GM19397 (cell line): ENCODE data around the gene CHTF18.
A peak's percentile ranks its signal among the peaks of the same experiment; 100 is the strongest.
"Not testable (repeated sequence)": the region's sequence is repeated elsewhere in the genome, so short reads cannot be mapped to it uniquely, and the experiment has no call there.

ENCODE experiments used
- ATAC-seq: cut with Tn5 transposase; IDR thresholded peaks from one replicate; pipeline ENCODE4 v1.9.1; 2021; ENCODE audit warnings: mild to moderate bottlenecking, moderate library complexity; ENCODE audit not compliant: unreplicated experiment

Gene CHTF18

DNA sequence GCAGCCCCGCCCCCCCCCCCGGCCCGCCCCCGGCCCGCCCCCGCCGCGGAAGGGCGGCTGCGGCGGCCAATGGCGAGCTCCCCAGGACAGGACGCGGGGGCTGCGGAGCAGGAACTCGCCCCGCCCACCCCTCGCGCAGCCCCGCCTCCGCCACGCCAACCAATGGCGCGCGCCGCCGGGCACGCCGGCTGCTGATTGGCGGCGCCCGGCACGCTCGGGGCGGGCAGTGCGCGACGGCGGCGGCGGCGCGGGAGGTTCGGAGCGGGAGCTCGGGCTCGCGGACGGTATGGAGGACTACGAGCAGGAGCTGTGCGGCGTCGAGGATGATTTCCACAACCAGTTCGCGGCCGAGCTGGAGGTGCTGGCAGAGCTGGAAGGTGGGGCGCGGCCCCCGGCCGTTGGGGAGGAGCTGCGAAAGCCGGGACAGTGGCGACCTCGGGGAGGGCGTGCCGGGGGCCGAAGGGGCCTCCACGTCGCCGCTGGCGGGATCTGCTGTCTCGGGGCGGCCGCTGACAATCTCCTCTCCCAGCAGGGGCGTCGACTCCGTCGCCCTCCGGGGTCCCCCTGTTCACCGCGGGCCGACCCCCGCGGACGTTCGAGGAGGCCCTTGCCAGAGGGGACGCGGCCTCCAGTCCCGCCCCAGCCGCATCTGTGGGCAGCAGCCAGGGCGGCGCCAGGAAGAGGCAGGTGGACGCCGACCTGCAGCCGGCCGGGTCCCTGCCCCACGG is at the start of gene CHTF18:
Gene CHTF18 (plus strand): TSS at position 222 of the 728 bp plus-strand sequence. CDS start 65 bp downstream, at position 287.
- ATAC-seq, result peak; percentile 79

DNA sequence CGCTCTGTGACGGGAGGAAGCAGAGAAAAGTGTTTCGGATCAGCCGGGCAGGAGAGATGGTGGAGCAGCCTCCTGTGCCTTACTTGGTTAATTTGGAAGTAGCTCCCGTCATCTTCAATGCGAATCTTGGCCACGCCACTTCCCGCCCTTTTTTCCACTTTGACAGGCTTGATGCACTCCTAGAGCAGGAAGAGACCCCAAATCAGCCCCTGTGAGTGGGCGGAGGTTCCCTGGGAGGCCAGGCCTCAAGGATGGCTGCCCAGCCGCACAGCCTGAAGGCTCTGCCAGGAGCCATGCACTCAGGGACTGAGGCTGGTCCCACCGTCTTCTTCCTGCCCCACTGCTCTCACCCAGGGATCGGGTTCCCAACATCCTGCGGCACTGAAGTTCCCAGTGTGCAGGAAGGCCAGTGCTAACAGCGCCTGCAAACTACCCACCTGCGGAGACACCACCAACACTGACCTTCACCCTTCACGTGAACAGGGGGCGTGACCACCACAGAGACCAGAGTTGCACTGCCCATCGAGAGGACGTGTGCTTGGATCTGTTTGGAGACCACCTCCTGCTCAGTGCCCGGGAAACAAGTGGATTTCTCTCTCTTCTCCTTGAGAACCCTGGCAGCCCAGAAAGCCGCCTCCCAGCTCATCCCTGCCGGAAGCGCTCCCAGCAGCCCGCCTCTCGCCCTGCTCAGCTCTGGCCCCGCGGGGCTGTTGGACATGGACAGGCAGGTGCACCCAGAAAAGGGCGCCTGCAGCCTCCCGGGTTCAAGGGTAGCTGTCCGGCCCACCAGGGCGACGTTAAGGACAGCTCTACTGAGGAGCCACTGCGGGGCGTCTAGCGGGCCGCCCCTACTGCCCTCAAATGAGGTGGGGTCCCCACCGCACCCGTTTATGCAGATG is 48.6 kb upstream of the CHTF18 start:
- no peak for ATAC-seq

DNA sequence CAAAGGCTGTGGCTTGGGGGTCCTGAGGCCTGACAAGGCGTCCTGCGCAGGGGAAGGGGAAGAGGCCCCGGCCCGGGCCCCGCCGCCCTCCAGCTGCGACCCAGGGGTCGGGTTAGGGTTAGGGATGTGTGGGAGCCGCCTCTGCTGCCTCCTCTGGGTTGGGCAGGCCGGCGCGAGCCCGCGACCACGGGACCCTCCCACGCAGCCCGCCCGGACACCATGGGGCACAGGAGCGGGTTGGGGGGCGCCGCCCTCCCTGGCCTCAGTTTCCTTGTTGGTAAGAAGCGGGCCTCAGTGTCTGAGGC is 48.0 kb upstream of the CHTF18 start:
- peak; percentile 18 for ATAC-seq

DNA sequence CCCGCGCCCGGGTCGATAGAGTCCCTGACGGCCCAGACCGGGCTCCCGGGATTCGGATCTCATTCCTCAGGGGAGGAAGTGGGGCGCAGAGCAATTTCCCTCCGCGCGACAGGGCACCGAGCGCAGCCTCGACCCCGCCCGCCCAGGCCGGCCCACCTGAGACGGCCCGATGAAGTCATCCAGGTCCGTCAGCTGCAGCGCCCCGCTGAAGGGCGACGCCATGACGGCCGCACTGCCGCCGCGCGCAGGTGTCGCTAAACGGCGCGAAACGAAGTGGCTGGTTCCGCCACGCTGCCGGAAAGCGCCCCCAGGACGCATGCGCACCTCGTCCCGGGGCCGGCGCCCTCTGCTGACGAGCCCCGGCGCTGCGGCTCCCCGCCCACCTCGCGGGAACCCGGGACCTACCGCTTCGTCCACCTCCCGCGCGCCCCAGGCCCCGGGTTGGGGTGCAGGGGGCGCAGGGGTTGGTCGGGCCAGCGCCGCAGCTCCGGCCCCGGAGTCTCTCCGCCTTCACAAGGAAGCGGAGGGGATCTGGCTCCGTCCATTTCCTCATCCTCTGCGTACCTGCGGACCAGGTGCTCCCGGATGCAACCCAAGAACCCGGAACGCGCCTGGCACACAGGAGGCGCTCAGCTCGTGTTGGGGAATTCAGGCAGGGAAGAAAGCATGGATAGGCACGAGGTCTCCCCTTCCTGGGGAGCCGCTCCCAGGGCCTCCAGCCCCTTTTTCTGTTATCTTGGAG is 47.5 kb upstream of the CHTF18 start, which contains the start of gene CIAO3:
Gene CIAO3 (minus strand): TSS at position 234 of the 742 bp plus-strand sequence. CDS start 12 bp downstream, at position 222.
- peak; percentile 78 for ATAC-seq

DNA sequence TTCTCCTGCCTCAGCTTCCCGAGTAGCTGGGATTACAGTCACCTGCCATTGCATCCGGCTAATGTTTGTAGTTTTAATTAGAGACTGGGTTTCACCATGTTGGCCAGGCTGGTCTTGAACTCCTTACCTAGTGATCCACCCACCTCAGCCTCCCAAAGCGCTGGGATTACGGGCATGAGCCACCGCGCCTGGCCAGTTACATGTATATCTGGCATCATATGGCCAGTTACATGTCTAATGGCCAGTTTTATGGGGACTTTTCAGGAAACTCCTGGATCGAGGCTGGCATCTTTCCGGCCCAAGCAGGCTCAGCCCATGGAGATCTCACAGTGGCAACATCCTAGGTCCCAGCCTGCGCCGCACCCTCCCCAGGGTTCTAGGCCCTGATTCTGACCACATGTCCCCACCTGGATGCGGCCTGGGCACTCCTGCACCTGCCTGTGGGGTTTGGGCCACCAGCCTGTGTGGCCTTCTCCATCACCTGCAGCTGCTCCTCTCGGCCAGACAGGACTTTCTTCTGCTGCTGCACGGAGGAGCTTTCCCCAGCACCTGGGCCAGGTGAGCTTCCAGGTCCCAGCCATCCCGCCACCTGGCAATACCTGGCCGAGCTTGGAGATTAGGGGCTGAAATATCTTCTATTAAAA is 46.3 kb upstream of the CHTF18 start:
- no peak for ATAC-seq

DNA sequence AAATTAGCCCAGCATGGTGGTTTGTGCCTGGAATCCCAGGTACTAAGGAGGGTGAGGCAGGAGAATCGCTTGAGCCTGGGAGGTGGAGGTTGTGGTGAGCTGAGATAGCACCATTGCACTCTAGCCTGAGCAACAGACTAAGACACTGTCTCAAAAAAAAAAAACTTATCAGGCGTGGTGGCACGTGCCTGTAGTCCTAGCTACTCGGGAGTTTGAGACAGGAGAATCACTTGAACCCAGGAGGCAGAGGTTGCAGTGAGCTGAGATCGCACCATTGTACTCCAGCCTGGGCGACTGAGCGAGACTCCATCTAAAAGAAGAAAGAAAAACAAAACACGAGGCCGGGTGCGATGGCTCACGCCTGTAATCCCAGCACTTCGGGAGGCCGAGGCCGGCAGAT is 45.5 kb upstream of the CHTF18 start:
- ATAC-seq, result not testable (repeated sequence)

DNA sequence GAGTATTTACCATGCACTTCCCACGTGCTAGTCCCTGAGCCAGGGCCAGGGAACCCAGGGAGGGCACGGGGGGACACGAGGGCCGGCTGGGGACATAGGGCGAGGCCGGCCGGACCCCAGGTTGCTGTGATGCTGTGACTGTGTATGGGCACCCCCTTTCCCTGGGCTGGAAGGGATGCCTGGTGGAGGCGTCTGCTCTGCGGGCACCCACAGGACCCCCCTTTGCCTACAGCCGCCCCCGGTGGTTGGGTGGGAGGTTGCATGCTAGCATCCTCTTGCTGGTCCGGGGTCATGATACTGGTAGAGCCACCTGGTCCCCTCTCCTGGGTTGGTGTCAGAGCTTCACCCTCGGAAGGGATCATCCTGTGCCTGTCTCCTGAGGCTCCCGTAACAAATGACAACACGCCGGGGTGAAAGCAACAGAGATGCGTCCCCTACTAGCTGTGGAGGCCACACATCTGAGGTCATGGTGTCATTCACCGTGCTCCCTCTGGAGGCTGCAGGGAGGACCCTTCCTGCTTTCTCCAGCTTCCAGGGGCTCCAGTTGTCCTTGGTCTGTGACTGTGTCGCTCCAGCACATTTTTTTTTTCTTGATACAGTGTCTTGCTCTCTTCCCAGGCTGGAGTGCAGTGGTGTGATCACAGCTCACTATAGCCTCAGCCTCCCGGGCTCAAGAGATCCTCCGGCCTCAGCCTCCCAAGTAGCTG is 44.5 kb upstream of the CHTF18 start:
- no peak for ATAC-seq

DNA sequence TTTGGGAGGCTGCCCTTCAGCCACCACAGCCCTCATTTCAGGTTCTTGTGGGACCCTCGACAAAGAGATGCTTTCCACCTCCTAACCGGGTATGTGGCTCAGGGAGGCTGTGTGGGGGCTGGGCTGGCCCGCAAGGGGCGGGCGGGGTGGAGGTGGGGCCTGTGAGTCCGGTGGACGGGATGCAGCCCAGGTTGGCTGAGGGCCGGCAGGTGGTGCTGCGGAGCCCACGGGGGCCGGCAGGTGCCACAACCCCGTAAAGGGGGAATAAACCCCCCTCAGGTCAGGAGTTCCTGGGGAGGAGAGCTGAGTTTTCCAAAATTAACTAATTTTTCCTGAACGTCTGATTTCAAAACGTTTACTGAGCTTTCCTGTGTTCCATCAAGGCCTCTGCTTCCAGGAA is 42.7 kb upstream of the CHTF18 start:
- no peak for ATAC-seq

DNA sequence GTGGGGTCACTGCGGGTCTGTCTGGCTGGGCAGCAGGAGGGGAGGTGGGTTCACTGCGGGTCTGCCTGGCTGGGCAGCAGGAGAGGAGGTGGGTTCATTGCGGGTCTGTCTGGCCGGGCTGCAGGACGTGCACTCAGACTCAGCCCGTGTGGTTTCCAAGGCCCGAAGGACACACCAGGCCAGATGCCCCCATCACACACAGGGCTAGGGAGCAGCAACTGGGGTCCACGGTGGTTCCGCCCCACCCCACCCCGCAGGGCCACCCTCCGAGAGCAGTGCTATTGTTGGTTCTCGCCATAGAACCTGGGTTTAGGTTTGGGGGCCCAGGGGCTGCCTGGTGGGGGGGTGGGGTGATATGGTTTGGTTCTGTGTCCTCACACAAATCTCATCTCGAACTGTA is 41.8 kb upstream of the CHTF18 start:
- no peak for ATAC-seq

DNA sequence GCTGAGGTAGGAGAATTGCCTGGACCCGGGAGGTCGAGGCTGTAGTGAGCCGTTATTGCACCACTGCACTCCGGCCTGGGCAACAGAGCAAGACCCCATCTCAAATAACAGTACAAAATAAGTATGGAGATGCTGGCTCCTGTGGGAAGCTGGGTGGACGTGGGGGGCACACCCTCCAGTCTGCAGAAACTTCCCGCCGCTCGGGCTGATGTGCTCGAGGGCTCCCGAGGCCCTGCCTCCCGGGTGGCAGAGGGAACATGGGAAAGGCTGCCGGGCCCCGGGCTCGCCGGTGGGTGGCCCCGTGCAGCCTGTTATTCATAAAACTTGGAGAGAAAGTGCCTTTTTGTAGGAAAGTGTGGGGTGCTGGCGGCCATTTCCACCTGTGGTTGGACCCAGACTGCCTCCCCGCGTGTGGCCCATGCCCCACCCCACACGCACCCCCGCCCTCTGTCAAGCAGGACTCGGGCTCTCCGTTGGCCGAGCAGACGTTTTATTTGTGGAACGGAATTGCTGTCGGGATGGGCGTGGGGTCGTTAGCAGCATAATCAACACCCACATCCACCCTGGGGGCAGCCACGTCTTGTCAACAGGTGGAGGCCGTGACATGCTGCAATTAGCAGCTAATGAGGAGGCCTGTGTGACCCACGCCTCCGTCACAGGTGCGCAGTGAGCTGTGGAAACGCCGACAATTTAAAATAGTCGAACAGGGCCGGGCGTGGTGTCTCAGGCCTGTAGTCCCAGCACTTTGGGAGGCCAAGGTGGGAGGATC is 40.3 kb upstream of the CHTF18 start:
- no peak for ATAC-seq

DNA sequence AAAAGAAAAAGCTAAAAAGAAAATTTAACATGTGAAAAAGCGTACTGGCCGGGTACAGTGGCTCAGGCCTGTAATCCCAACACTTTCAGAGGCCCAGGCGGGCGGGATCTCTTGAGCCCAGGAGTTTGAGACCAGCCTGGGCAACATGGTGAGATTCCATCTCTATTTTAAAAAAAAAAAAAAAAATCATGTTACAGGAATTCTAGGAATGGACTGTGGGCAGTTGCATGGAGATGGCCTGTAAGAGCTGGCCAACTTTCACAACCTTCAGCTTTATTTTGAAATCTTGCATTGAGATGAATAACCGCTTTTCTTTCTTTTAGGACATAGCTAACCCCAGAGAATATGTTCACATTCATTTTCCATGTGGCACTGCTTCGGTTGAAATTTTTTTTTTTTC is 39.4 kb upstream of the CHTF18 start:
- ATAC-seq, result no peak

DNA sequence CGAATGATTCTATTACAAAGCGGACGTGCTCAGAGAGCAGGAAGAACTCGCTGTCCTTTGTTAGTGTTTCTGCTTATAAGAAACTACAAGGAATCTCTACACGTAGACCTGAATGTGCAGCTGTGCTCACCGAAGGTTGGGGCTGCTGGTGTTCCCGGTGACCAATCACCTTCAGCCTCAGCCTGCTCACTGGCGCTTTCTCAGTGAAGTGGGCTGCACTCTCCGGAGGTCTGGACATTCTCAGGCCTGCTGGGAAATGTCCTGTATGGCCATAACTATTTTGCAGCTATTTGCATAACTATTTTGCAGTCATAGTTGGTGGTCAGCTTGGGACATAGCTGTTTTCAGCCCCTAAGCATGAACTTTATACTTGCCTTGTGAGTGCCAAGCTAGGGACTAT is 37.9 kb upstream of the CHTF18 start:
- ATAC-seq, result no peak

DNA sequence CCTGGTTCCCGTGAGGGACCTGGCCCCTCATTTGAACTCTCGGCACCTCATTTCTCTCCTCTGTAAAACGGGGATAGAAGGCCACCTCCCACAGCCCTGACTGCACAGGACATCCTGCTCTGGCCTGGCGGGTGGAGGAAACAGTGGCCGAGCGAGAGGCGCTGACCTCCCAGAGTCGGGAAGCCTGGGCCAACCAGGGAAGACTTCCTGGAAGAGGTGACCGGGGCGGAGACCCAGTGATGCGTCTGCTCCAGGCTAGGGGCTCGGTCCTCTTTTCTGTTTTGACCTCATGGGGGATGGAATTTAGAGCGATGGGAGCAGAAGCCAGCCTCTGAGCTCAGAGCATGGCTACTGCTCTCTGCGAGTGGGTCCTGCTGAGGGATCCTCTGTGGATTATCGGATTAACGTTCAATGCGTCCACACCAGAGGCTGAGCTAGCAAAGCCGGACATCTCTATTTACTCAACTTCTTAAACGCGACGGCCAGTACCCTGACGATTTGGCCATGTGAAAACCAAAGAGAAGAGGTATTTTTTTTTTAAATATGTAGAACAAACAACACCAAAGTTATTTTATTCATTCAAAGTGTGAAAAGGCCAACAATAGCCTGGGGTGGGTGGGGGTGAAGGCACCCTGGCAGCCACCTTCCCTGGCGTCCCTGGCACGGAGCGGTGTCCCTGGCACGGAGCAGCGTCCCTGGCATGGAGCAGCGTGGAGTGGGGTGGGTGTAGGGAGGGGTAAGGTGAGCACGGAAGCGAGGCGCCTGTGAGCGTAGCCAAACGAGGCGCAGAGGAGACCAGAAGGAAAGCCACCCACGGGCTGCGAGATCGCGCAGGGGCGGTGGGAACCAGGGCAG is 37.0 kb upstream of the CHTF18 start:
- ATAC-seq, result no peak

DNA sequence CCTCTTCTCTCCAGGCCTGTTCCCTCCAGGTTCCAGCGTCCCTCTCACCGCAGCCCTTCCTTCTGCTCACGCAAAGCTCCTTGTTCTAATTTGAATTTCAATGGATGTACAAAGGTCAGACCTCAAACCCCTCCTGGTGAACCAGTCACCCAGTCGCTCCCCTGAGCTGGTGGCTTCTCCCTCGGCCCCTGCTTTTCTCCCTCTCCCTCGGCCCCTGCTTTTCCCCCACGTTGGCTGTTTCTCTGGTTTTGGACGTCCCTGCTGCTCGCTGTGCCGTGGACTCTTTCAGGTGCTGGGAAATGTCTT is 36.5 kb upstream of the CHTF18 start:
- no peak for ATAC-seq

DNA sequence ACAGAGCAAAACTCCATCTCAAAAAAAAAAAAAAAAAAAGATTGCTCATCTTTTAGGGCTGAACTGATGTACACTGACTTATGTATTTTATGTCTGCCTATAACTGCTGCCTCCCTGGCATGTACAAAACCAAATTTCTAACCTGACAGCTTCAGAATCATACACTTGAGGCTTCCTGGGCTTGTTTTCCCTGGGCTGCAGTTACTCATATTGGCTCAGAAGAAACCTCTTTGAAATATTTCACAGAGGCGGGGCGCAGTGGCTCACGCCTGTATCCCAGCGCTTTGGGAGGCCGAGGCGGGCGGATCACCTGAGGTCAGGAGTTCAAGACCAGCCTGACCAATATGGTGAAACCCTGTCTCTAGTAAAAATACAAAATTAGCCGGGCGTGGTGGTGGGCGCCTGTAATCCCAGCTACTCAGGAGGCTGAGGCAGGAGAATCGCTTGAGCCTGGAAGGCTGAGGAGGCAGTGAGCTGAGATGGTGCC is 34.3 kb upstream of the CHTF18 start:
- not testable (repeated sequence) for ATAC-seq

DNA sequence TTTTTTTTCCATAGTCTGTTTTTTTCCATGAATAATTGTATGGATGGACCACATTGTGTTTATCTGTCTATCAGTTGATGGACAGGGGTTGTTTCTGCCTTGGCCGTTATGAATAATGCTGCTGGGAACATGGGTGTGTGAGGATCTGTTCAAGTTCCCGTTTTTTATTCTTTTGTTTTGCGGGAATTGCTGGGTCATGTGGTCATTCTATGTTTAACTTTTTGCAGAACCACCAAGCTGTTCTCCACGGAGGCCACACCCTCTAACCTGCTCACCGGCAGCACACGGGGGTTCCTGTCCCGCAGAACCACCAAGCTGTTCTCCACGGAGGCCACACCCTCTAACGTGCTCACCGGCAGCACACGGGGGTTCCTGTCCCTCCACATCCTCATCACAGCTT is 33.8 kb upstream of the CHTF18 start:
- ATAC-seq, result no peak

DNA sequence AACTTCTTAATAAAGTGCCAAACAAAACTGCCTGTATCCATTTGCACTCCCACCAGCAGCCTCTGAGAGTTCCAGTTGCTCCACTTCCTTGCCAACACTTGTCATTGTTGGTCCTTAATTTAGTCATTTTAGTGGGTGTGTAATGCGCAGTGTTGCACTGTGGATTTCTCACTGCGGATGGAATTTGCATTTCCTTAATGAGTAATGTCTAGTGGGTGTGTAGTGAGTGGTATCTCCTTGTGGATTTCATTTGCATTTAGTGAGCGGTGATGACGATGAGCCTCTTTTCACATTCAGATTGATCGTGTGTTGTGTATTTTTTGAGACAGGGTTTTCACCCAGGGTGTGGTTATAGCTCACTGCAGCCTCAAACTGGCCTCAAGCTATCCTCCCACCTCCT is 32.0 kb upstream of the CHTF18 start:
- no peak for ATAC-seq

DNA sequence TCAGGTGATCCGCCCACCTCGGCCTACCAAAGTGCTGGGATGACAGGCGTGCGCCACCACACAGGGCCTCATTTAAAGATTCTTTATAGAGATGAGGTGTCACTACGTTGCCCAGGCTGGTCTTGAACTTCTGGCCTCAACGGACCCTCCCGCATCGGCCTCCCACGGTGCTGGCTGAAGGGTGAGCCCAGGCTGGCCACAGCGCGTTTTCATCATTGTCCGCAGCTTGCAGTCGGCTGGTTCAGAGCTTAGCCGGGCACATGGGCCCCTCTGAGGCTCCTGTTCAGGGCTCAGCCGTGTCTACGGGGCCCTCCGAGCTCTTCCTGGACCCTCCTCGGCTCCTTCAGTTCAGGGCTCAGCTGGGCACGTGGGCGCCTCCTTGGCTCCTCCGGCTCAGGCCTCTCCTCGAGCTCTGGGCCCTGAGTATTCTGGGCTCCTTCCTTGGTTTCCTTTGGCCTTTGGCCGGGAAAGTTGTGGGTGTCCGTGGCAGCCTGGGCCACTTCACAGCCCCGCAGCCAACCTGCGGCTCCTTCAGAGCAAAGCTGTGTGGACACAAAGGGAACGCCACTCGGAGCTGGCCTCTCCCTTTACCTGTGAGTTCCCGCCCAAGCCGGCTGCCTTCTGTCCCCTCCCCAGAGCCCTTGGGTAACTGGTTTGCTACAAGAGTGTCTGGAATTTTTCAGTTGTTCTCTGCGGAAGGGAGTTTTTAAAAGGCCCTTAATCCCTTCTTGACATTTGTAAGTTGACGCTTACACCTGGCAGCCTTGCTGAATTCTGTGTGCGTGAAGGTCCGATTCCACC is 29.1 kb upstream of the CHTF18 start:
- no peak for ATAC-seq
